Measurements from ENCODE around the gene BTG4.

Gene BTG4

DNA sequence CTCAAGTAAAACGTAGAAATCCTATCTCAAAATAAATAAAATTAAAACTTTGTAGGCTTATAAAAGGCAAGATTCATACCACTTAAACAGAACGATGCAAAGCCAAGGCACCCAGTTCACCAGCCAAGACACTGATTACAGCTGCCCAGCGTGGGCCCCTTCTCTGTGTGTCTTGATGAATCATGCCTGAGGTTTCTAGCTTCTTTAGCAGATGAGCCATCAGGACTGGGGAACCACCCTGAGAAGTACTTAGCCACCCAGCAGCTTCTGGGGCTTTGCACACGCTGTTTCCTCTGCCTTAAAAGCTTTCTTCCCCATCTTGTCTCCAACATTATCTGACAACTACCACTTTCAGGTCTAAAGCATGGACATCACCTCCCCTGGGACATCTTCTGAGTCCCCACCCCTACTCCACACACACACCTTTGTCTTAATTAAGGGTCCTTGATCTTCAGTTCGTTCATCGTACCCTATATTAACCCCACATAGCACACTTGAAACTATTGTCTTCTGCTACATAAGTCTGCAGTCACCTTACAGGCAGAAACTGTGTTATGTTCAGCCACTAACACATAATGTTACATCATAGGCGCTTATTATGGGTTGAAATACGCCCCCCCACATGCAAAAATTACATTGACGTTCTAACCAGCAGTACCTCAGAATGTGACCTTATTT, 19.6 kb upstream of the BTG4 start:
- no peak overlapping the region for H3K4me2 ChIP-seq (ENCODE audit: low read length)
- H3K27ac ChIP-seq (ENCODE audit: low read depth, low read length): no peak overlapping the region
- WGBS (ENCODE audit: extremely low coverage, insufficient coverage, low lambda C conversion rate): no CpG with 5 or more reads among the region's 9 CpGs
- H3K56ac ChIP-seq (ENCODE audit: low read length): no peak overlapping the region
- no peak overlapping the region for H4K8ac ChIP-seq (ENCODE audit: low read depth, low read length)
- H2BK15ac ChIP-seq (replicated peaks; ENCODE audit: low read depth): no peak overlapping the region
- no peak overlapping the region for H3K4ac ChIP-seq (ENCODE audit: low read depth, low read length)
- no peaks in the 10 kb centered on the region for H3K36me3 ChIP-seq (ENCODE audit: control insufficient read depth, insufficient read depth, low read length)
- no peak overlapping the region for H3K9ac ChIP-seq (ENCODE audit: low read length)
- H3K4me1 ChIP-seq (ENCODE audit: control insufficient read depth, low read depth, low read length): no peaks in the 10 kb centered on the region
- no peak overlapping the region for H2BK120ac ChIP-seq (ENCODE audit: low read depth, low read length)
- no peak overlapping the region for H2AK5ac ChIP-seq (ENCODE audit: low read length)
- no peaks in the 10 kb centered on the region for H3K27me3 ChIP-seq (ENCODE audit: insufficient read depth, low read length, poor library complexity)
- no peaks in the 10 kb centered on the region for H3K79me1 ChIP-seq (ENCODE audit: low read length)
- H3K23ac ChIP-seq (ENCODE audit: low read length): no peak overlapping the region
- no peaks in the 10 kb centered on the region for H3K79me2 ChIP-seq (ENCODE audit: control insufficient read depth, insufficient read depth, low read length)
- no peak overlapping the region for H3K4me3 ChIP-seq (ENCODE audit: low read length)
- H3K18ac ChIP-seq (ENCODE audit: low read length): no peak overlapping the region
- H2BK5ac ChIP-seq (ENCODE audit: low read length): no peak overlapping the region
- peak; percentile 57 for DNase-seq
- no peak overlapping the region for H4K5ac ChIP-seq (ENCODE audit: low read length)

DNA sequence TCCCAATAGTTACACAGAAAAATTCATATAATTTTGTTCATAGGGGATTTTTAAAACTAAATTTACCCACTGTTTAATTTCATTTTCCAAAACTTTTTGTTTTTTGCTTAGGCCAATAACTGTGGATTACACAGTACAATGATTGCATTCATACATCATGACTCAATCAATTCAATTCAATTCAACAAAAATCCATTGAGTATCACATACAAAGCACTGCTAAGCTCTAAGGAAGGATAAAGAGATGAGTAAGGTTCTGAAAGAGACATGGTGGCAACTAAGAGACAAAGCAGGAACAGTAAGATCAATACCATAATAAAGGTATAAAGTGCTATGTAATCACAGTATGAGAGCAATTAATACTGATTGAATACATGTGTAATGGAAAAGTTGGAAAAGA, 18.9 kb upstream of the BTG4 start:
- Histone ChIP-seq H4K8ac (ENCODE audit: low read depth, low read length) (no peak overlapping the region), H3K79me1 (ENCODE audit: low read length) (no peaks in the 10 kb centered on the region), H3K4me2 (ENCODE audit: low read length) (no peak overlapping the region), H3K79me2 (ENCODE audit: control insufficient read depth, insufficient read depth, low read length) (no peaks in the 10 kb centered on the region), H3K23ac (ENCODE audit: low read length) (no peak overlapping the region), H3K36me3 (ENCODE audit: control insufficient read depth, insufficient read depth, low read length) (no peaks in the 10 kb centered on the region), H3K4me1 (ENCODE audit: control insufficient read depth, low read depth, low read length) (no peaks in the 10 kb centered on the region), H3K4me3 (ENCODE audit: low read length) (no peak overlapping the region), H2AK5ac (ENCODE audit: low read length) (no peak overlapping the region), H2BK120ac (ENCODE audit: low read depth, low read length) (no peak overlapping the region), H2BK15ac (replicated peaks; ENCODE audit: low read depth) (no peak overlapping the region), H3K27me3 (ENCODE audit: insufficient read depth, low read length, poor library complexity) (no peaks in the 10 kb centered on the region), H3K56ac (ENCODE audit: low read length) (no peak overlapping the region), H4K5ac (ENCODE audit: low read length) (no peak overlapping the region), H3K4ac (ENCODE audit: low read depth, low read length) (no peak overlapping the region), H2BK5ac (ENCODE audit: low read length) (no peak overlapping the region), H3K27ac (ENCODE audit: low read depth, low read length) (no peak overlapping the region), H3K9ac (ENCODE audit: low read length) (no peak overlapping the region), H3K18ac (ENCODE audit: low read length) (no peak overlapping the region)
- DNase-seq: no peak

DNA sequence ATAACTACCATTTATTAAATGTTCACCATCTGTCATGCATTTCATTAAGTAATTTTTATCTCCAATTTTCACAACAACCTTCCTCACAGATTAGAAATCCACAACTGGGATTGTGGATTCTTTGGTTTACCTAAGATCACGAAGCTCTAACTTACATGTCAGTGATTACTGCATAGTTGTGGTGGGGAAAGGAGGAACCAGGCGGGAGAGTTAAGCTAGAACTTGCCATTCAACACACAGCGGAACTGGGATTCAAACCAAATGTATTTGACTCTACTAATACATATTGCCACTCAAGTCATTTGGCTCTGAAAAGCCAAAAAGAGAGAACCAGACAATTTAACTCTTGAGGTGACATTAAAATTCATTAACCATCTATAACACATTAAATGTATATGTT, 17.9 kb upstream of the BTG4 start:
- Histone ChIP-seq H2AK5ac (ENCODE audit: low read length) (no peak overlapping the region), H3K18ac (ENCODE audit: low read length) (no peak overlapping the region), H3K4ac (ENCODE audit: low read depth, low read length) (no peak overlapping the region), H3K27ac (ENCODE audit: low read depth, low read length) (no peak overlapping the region), H3K79me2 (ENCODE audit: control insufficient read depth, insufficient read depth, low read length) (no peaks in the 10 kb centered on the region), H2BK5ac (ENCODE audit: low read length) (no peak overlapping the region), H3K4me1 (ENCODE audit: control insufficient read depth, low read depth, low read length) (no peaks in the 10 kb centered on the region), H3K79me1 (ENCODE audit: low read length) (no peaks in the 10 kb centered on the region), H3K9ac (ENCODE audit: low read length) (no peak overlapping the region), H4K5ac (ENCODE audit: low read length) (no peak overlapping the region), H4K8ac (ENCODE audit: low read depth, low read length) (no peak overlapping the region), H3K4me3 (ENCODE audit: low read length) (no peak overlapping the region), H3K4me2 (ENCODE audit: low read length) (no peak overlapping the region), H3K36me3 (ENCODE audit: control insufficient read depth, insufficient read depth, low read length) (no peaks in the 10 kb centered on the region), H3K23ac (ENCODE audit: low read length) (no peak overlapping the region), H2BK15ac (replicated peaks; ENCODE audit: low read depth) (no peak overlapping the region), H3K27me3 (ENCODE audit: insufficient read depth, low read length, poor library complexity) (no peaks in the 10 kb centered on the region), H3K56ac (ENCODE audit: low read length) (no peak overlapping the region), H2BK120ac (ENCODE audit: low read depth, low read length) (no peak overlapping the region)
- no CpG with 5 or more reads among the region's 3 CpGs for WGBS (ENCODE audit: extremely low coverage, insufficient coverage, low lambda C conversion rate)
- DNase-seq: no peak

DNA sequence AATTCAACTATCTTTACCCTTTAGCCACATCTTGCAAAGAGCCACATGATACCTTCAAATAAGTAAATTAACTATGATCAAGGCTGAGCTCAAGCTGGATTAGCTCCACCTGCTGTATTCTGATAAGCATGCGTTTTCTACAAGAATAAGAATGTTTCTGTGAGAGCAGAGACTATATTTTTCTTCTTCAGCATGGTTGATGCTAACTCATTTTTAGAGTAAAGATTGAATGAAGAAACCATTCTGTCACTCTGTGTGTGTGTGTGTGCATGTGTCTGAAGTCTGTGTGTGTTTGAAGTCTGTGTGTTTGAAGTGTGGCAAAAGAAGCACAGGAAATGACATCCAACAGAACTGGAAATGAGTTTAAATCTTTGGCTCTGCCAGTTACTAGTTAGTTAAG, 16.4 kb upstream of the BTG4 start:
- H3K79me1 ChIP-seq (ENCODE audit: low read length): no peaks in the 10 kb centered on the region
- H3K18ac ChIP-seq (ENCODE audit: low read length): no peak overlapping the region
- no peak overlapping the region for H4K5ac ChIP-seq (ENCODE audit: low read length)
- H2BK5ac ChIP-seq (ENCODE audit: low read length): no peak overlapping the region
- H3K4me1 ChIP-seq (ENCODE audit: control insufficient read depth, low read depth, low read length): no peaks in the 10 kb centered on the region
- H4K8ac ChIP-seq (ENCODE audit: low read depth, low read length): no peak overlapping the region
- H2BK15ac ChIP-seq (replicated peaks; ENCODE audit: low read depth): no peak overlapping the region
- no peaks in the 10 kb centered on the region for H3K79me2 ChIP-seq (ENCODE audit: control insufficient read depth, insufficient read depth, low read length)
- no CpG with 5 or more reads among the region's 1 CpG for WGBS (ENCODE audit: extremely low coverage, insufficient coverage, low lambda C conversion rate)
- no peak overlapping the region for H3K4me3 ChIP-seq (ENCODE audit: low read length)
- no peaks in the 10 kb centered on the region for H3K27me3 ChIP-seq (ENCODE audit: insufficient read depth, low read length, poor library complexity)
- no peak overlapping the region for H3K23ac ChIP-seq (ENCODE audit: low read length)
- H3K56ac ChIP-seq (ENCODE audit: low read length): no peak overlapping the region
- H3K4ac ChIP-seq (ENCODE audit: low read depth, low read length): no peak overlapping the region
- no peak overlapping the region for H3K9ac ChIP-seq (ENCODE audit: low read length)
- H2AK5ac ChIP-seq (ENCODE audit: low read length): no peak overlapping the region
- DNase-seq: no peak
- no peak overlapping the region for H3K4me2 ChIP-seq (ENCODE audit: low read length)
- H2BK120ac ChIP-seq (ENCODE audit: low read depth, low read length): no peak overlapping the region
- no peak overlapping the region for H3K27ac ChIP-seq (ENCODE audit: low read depth, low read length)
- no peaks in the 10 kb centered on the region for H3K36me3 ChIP-seq (ENCODE audit: control insufficient read depth, insufficient read depth, low read length)

DNA sequence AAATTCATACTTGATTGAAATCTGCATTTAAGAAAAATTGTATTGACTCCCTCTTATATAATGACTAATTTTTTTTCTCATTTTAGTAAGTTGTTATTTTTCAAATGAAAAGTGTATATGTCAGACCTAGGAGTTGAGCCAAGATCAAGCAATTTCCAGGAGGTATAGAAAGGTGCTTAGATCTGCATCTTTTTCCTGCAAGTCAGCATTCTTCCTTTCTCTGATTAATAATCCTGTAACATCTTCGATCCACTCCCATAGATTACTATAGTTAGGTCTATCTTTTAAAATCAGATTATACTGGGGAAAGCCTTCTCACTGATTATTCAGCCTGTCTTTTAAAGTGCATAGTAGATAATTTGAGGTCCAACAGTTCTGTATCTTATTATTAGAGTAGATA, 15.1 kb upstream of the BTG4 start:
- Histone ChIP-seq H3K4me2 (ENCODE audit: low read length) (no peak overlapping the region), H2BK15ac (replicated peaks; ENCODE audit: low read depth) (no peak overlapping the region), H2BK120ac (ENCODE audit: low read depth, low read length) (no peak overlapping the region), H3K79me2 (ENCODE audit: control insufficient read depth, insufficient read depth, low read length) (no peaks in the 10 kb centered on the region), H3K9ac (ENCODE audit: low read length) (no peak overlapping the region), H3K4me3 (ENCODE audit: low read length) (no peak overlapping the region), H3K56ac (ENCODE audit: low read length) (no peak overlapping the region), H3K4me1 (ENCODE audit: control insufficient read depth, low read depth, low read length) (no peaks in the 10 kb centered on the region), H3K23ac (ENCODE audit: low read length) (no peak overlapping the region), H3K4ac (ENCODE audit: low read depth, low read length) (no peak overlapping the region), H2BK5ac (ENCODE audit: low read length) (no peak overlapping the region), H3K79me1 (ENCODE audit: low read length) (no peaks in the 10 kb centered on the region), H3K36me3 (ENCODE audit: control insufficient read depth, insufficient read depth, low read length) (no peaks in the 10 kb centered on the region), H3K18ac (ENCODE audit: low read length) (no peak overlapping the region), H2AK5ac (ENCODE audit: low read length) (no peak overlapping the region), H4K5ac (ENCODE audit: low read length) (no peak overlapping the region), H3K27me3 (ENCODE audit: insufficient read depth, low read length, poor library complexity) (no peaks in the 10 kb centered on the region), H4K8ac (ENCODE audit: low read depth, low read length) (no peak overlapping the region), H3K27ac (ENCODE audit: low read depth, low read length) (no peak overlapping the region)
- no CpG with 5 or more reads among the region's 1 CpG for WGBS (ENCODE audit: extremely low coverage, insufficient coverage, low lambda C conversion rate)
- no peak for DNase-seq

DNA sequence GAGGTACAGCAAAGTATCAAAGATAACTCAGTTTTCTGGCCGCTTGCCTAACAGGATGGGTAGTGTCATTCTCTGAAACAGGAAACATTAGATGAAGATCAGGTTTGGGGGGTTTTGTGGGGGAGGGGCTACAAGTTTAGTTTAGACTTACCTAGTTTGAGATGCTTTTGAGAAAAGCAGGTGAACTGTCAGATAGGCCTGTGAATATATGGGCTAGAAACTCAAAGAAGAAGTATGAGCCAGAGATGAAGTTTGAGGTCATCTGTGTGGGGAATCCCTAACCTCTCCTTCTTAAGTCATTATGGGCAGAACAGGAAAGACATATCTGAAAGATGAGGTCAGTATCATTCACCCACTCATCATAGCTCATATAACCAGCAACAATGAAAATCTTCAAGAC, 14.3 kb upstream of the BTG4 start:
- H3K4me3 ChIP-seq (ENCODE audit: low read length): no peak overlapping the region
- H2BK15ac ChIP-seq (replicated peaks; ENCODE audit: low read depth): no peak overlapping the region
- peak; percentile 45 for DNase-seq
- H4K8ac ChIP-seq (ENCODE audit: low read depth, low read length): no peak overlapping the region
- H4K5ac ChIP-seq (ENCODE audit: low read length): no peak overlapping the region
- H3K56ac ChIP-seq (ENCODE audit: low read length): no peak overlapping the region
- no peak overlapping the region for H3K4ac ChIP-seq (ENCODE audit: low read depth, low read length)
- H3K79me1 ChIP-seq (ENCODE audit: low read length): no peaks in the 10 kb centered on the region
- H2BK120ac ChIP-seq (ENCODE audit: low read depth, low read length): no peak overlapping the region
- H3K27ac ChIP-seq (ENCODE audit: low read depth, low read length): no peak overlapping the region
- H3K27me3 ChIP-seq (ENCODE audit: insufficient read depth, low read length, poor library complexity): no peaks in the 10 kb centered on the region
- H3K4me2 ChIP-seq (ENCODE audit: low read length): no peak overlapping the region
- H3K4me1 ChIP-seq (ENCODE audit: control insufficient read depth, low read depth, low read length): no peaks in the 10 kb centered on the region
- no peak overlapping the region for H3K23ac ChIP-seq (ENCODE audit: low read length)
- no peak overlapping the region for H2BK5ac ChIP-seq (ENCODE audit: low read length)
- no peaks in the 10 kb centered on the region for H3K36me3 ChIP-seq (ENCODE audit: control insufficient read depth, insufficient read depth, low read length)
- no peak overlapping the region for H3K18ac ChIP-seq (ENCODE audit: low read length)
- no peaks in the 10 kb centered on the region for H3K79me2 ChIP-seq (ENCODE audit: control insufficient read depth, insufficient read depth, low read length)
- H2AK5ac ChIP-seq (ENCODE audit: low read length): no peak overlapping the region
- WGBS (ENCODE audit: extremely low coverage, insufficient coverage, low lambda C conversion rate): no CpG with 5 or more reads among the region's 1 CpG
- H3K9ac ChIP-seq (ENCODE audit: low read length): no peak overlapping the region

Measured in mesendoderm (in vitro differentiated cells).